Pancreas (tissue), 10 donors: ENCODE data around the gene HHAT. TPM values are rescaled to one million over a fixed set of nuclear protein-coding genes. Genes with fewer than 3 reads are reported as not detected.

Experiments
- ATAC-seq, 4 donors: fragments of 200-7000 bp; cut with Tn5 transposase; one replicate each; pipeline versions ENCODE4 v1.8.0 to v1.9.1; 2020; ENCODE audit warnings: mild to moderate bottlenecking in 4 of 4, moderate library complexity in 4 of 4
- DNase-seq, 6 donors: peaks; one replicate each; pipeline ENCODE4 v3.0.0-alpha.2; 2020
- FAIRE-seq: peaks from 2 replicates; lab custom pipeline; 2012; peaks lifted over from hg19 to GRCh38; lab: Jason Lieb, UNC
- H3K27ac ChIP-seq, 4 donors: fragments of 200-600 bp; sonication (generic); 1 replicate in 3 of 4; 2 replicates in 1 of 4; pipeline versions ENCODE4 v1.5.0 to v1.8.0; 2020
- H3K27me3 ChIP-seq, 4 donors: fragments of 200-600 bp; one replicate each; pipeline ENCODE4 v1.8.0; 2021
- H3K36me3 ChIP-seq, 3 donors: fragments of 200-600 bp; sonication (generic) in 1 of 3; one replicate each; pipeline versions ENCODE4 v1.5.0 to v1.8.0; 2020 to 2021
- H3K4me1 ChIP-seq, 3 donors: fragments of 200-600 bp; one replicate each; pipeline ENCODE4 v1.8.0; 2021
- H3K4me3 ChIP-seq, 4 donors: fragments of 200-600 bp; sonication (generic) in 2 of 4; one replicate each; pipeline versions ENCODE4 v1.5.0 to v1.8.0; 2020 to 2021
- H3K9me3 ChIP-seq, 4 donors: fragments of 200-600 bp; one replicate each; pipeline ENCODE4 v1.8.0; 2021
- WGBS, 2 donors: extraction: QIAGEN DNeasy Blood & Tissue Kit; methylation state at CpG; one replicate each; pipeline ENCODE4 v1.1.7; 2013; 5-methylcytosine and 5-hydroxymethylcytosine counted together
- intact Hi-C, 3 donors: fragments of 100-400 bp; cut with DNase I; formaldehyde crosslinking; loops; one replicate each; pipeline versions ENCODE4 v1.11.1 to v1.14.2; 2022
- polyA plus RNA-seq, 2 donors: library from polyadenylated mRNA; stranded (reverse); fragments of 200-250 nt; gene quantifications; one replicate each; pipeline ENCODE4 v1.2.3, GENCODE V29; 2013
- total RNA-seq, 6 donors: library from RNA; stranded (reverse); fragmentation: NEBNext Ultra II Directional in 4 of 6; extraction: Animal tissue kit (Norgen Biotek cat#: 25700) in 4 of 6; gene quantifications; one replicate each; pipeline versions ENCODE4 v1.2.1 to v1.2.4, GENCODE V29; 2021 to 2023
- TF ChIP-seq, protein P1 (sequence below), 4 donors: fragments of 200-600 bp; sonication (generic) in 3 of 4; IDR thresholded peaks; one replicate each; pipeline versions ENCODE4 v1.5.0 to v1.8.0; 2021; ENCODE audit warnings: antibody characterized with exemption in 4 of 4
- donor health status: healthy with polysubstance abuse.
- donor health status: DM: no; HTN: no; CAD: no; lungs with moderate emphysema.
- donor health status: DM: no; HTN: no; CAD: no.
- donor health status: control.
- donor health status: control.
- donor health status: Bipolar disorder and iron deficiency.
- donor health status: DM: yes; HTN: yes; CAD: no.
- donor health status: DM: no; HTN: no; CAD: no.
- donor health status: DM: no; HTN: no; CAD: no.
- donor health status: DM: yes; HTN: yes; CAD: no.

HHAT gene
- total and polyA plus RNA-seq, 8 donors = 1.3 to 4.1 (median 2.4) TPM

DNA sequence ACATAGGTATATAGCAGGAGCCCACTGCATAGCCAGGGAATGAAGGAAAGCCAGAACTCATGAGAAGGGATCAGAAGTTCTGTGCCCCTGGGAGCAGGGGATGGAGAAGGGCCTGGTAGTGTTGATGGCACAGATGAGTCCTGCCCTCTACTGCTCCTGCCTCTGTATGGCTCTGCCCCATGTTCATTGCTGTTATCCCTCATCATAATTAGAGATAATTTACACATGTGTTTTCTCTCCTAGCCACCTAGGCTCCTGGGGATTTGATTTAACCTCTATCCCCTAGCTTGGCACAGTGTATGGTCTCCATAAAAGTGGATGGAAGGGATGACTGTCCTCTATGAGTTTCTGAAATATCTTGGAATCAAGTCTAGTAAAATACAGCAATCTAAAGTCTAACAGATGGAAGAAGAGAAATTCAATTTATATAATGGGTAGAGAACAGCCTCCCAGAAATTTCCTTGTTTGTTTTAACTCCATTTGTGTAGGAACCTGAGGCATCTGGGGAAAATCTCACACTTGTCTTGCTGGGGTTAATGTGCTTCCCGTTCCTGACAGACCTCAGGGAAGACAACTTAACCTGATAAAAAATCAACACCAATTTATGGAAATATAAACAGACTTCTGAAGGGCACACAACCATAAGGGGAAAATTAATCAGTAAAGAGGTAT lies 393.8 kb downstream of the HHAT start:
- intact Hi-C loops = no loop called here
- H3K9me3 ChIP-seq = no peaks in the 10 kb centered on the region
- FAIRE-seq = no peak
- WGBS, 2 donors = 3 to 8% methylated on average over 1 of the region's 1 CpG
- peak in 1 of 4 donors; percentile 55 for ATAC-seq
- H3K4me1 ChIP-seq = no peaks in the 10 kb centered on the region
- no peaks in the 10 kb centered on the region for H3K36me3 ChIP-seq
- no peak overlapping the region for H3K27ac ChIP-seq
- no peak for DNase-seq
- TF ChIP-seq, protein P1, sequence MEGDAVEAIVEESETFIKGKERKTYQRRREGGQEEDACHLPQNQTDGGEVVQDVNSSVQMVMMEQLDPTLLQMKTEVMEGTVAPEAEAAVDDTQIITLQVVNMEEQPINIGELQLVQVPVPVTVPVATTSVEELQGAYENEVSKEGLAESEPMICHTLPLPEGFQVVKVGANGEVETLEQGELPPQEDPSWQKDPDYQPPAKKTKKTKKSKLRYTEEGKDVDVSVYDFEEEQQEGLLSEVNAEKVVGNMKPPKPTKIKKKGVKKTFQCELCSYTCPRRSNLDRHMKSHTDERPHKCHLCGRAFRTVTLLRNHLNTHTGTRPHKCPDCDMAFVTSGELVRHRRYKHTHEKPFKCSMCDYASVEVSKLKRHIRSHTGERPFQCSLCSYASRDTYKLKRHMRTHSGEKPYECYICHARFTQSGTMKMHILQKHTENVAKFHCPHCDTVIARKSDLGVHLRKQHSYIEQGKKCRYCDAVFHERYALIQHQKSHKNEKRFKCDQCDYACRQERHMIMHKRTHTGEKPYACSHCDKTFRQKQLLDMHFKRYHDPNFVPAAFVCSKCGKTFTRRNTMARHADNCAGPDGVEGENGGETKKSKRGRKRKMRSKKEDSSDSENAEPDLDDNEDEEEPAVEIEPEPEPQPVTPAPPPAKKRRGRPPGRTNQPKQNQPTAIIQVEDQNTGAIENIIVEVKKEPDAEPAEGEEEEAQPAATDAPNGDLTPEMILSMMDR (IDR thresholded peaks at IDR 0.05) = no peak
- H3K27me3 ChIP-seq = no peaks in the 10 kb centered on the region
- H3K4me3 ChIP-seq = no peak overlapping the region

DNA sequence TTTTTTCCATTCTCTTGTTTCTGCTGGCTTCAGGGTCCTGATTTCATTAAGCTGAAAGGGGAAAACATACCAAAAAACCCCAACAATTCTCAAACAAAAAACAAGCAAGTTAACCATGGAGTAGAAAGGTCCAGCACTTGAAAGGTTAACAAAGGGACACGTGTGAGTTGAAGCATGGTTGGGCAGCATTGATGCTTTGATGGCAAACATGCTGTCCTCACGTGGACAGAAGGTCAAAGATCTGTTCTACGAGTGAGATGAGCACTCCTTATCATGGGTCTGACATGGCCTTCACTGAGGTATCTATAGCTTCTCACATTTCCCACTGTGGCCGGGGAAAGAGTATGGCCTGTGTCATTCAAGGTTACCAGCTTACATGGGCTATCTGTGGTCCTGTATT lies 394.9 kb downstream of the HHAT start:
- 28 to 29% methylated on average over 4 of the region's 4 CpGs for WGBS, 2 donors
- no peak overlapping the region for H3K4me3 ChIP-seq
- no peak for FAIRE-seq
- no peaks in the 10 kb centered on the region for H3K4me1 ChIP-seq
- no peaks in the 10 kb centered on the region for H3K27me3 ChIP-seq
- no peak for DNase-seq
- no peaks in the 10 kb centered on the region for H3K36me3 ChIP-seq
- no peak overlapping the region for H3K27ac ChIP-seq
- intact Hi-C loops = no loop called here
- no peak for ATAC-seq
- no peaks in the 10 kb centered on the region for H3K9me3 ChIP-seq
- TF ChIP-seq, protein P1 (IDR thresholded peaks at IDR 0.05) = no peak

DNA sequence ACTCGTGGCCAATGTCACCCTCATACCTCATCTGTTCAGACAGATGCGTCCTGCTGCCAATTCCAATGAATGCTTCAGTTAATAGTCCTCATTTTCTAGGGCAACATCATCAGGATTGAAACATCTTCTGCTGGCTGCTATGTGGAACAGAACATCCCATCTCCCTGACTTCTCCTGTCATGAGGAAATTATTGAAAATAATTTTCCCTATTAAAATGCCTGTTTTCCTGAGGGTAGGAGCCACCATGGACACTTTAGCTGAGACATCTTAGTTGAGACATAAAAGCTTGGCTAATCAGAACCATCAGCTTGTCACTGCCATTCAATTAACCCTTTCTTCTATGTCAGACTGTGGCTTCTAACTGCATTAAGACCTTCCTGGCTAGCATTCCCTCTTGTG lies 396.1 kb downstream of the HHAT start:
- TF ChIP-seq, protein P1 (IDR thresholded peaks at IDR 0.05) = no peak
- WGBS, 2 donors = 79 to 80% methylated on average over 2 of the region's 2 CpGs
- no peak for FAIRE-seq

More for the DNA sequence above, 396.1 kb downstream of the HHAT start:
- DNase-seq (no peak), ATAC-seq (no peak)
- no peaks in the 10 kb centered on the region for H3K36me3 ChIP-seq
- no peak overlapping the region for H3K27ac ChIP-seq
- H3K27me3 ChIP-seq = no peaks in the 10 kb centered on the region
- no peak overlapping the region for H3K4me3 ChIP-seq
- no peaks in the 10 kb centered on the region for H3K4me1 ChIP-seq
- intact Hi-C loops = no loop called here
- H3K9me3 ChIP-seq = no peaks in the 10 kb centered on the region

Other genes with a start within 250 kb of the HHAT start
- under 1 TPM; 0.14 to 0.97 (median 0.26) TPM for gene SERTAD4, start 96.1 kb upstream of the HHAT start, total RNA-seq
- gene SERTAD4, start 96.1 kb upstream of the HHAT start, polyA plus RNA-seq = under 1 TPM; 0.16 to 0.34 TPM